Transverse colon (tissue), 4 donors: ENCODE measurements around the gene PDE8B. TPM values are rescaled to one million over a fixed set of nuclear protein-coding genes. Genes with fewer than 3 reads are reported as not detected.

ENCODE experiments used
- DNase-seq: peaks from one replicate; pipeline ENCODE4 v3.0.0-alpha.2; 2019
- H3K27ac ChIP-seq, 4 donors: fragments of 200-600 bp; sonication (generic); 2 replicates each; pipeline ENCODE4 v1.5.1; 2016 to 2018; ENCODE audit warnings: inconsistent platforms in 4 of 4
- H3K27me3 ChIP-seq: fragments of 200-600 bp; sonication (generic); 2 replicates; pipeline ENCODE4 v1.5.1; 2017; ENCODE audit warnings: inconsistent platforms
- H3K36me3 ChIP-seq, 4 donors: fragments of 200-600 bp; sonication (generic); 2 replicates each; pipeline ENCODE4 v1.5.1; 2017 to 2019; ENCODE audit warnings: inconsistent platforms in 4 of 4
- H3K4me1 ChIP-seq, 4 donors: fragments of 200-600 bp; sonication (generic); 2 replicates each; pipeline ENCODE4 v1.5.1; 2017 to 2020; ENCODE audit warnings: inconsistent platforms in 4 of 4
- H3K4me3 ChIP-seq, 4 donors: fragments of 200-600 bp; sonication (generic); 1 replicate in 1 of 4; 2 replicates in 3 of 4; pipeline versions ENCODE4 v1.5.1 to v1.6.1; 2017 to 2019; ENCODE audit warnings: inconsistent platforms in 4 of 4
- H3K9me3 ChIP-seq, 2 donors: fragments of 200-600 bp; sonication (generic); 2 replicates each; pipeline ENCODE4 v1.5.1; 2017 to 2019; ENCODE audit warnings: inconsistent platforms in 2 of 2
- EP300 ChIP-seq: sonication (generic); formaldehyde crosslinking; IDR thresholded peaks from one replicate; pipeline ENCODE4 v1.6.1; 2017; ENCODE audit warnings: antibody characterized with exemption, low read depth
- POLR2A ChIP-seq: fragments of 450-650 bp; IDR thresholded peaks from one replicate; pipeline ENCODE4 v1.6.1; 2016; ENCODE audit warnings: antibody characterized with exemption, mild to moderate bottlenecking, moderate library complexity
- POLR2AphosphoS5 ChIP-seq, 3 donors: sonication (generic); formaldehyde crosslinking; IDR thresholded peaks; one replicate each; pipeline ENCODE4 v1.6.1; 2016; ENCODE audit warnings: antibody characterized with exemption in 3 of 3
- WGBS, 2 donors: methylation state at CpG; one replicate each; pipeline ENCODE4 v1.1.5; 2018; ENCODE audit warnings: low coverage in 1 of 2; 5-methylcytosine and 5-hydroxymethylcytosine counted together
- in situ Hi-C, 4 donors: fragments of 200-750 bp; cut with MboI; loops; one replicate each; pipeline versions ENCODE4 v1.15.0 to v1.15.1; 2017; ENCODE audit warnings: low sequenced_read_pairs in 3 of 4, low pct_ligation_motif_present in 1 of 4, low pct_unique_long_range_greater_than_20kb in 1 of 4
- intact Hi-C: fragments of 100-400 bp; cut with DNase I; formaldehyde crosslinking; loops from one replicate; pipeline ENCODE4 v1.15.1; 2023; ENCODE audit warnings: low total_unique reads
- total RNA-seq, 4 donors: library from RNA; depleted of rRNA; stranded (reverse); fragments of >200 nt; gene quantifications; one replicate each; pipeline ENCODE4 v1.1.0, GENCODE V29; 2016
- TF ChIP-seq, protein P1 (sequence below), 5 experiments: fragments of 200-600 bp in 3 of 5; fragments of 450-650 bp in 2 of 5; sonication (generic) in 3 of 5; IDR thresholded peaks; 1 replicate in 2 of 5; 2 replicates in 3 of 5; pipeline ENCODE4 v1.5.1; 2016 to 2017; ENCODE audit warnings: antibody characterized with exemption in 5 of 5, inconsistent platforms in 3 of 5, mild to moderate bottlenecking in 2 of 5, moderate library complexity in 1 of 5

PDE8B gene
- total RNA-seq, 4 donors from 2014 or later, result 0.40 to 22.4 (median 1.2) TPM

DNA sequence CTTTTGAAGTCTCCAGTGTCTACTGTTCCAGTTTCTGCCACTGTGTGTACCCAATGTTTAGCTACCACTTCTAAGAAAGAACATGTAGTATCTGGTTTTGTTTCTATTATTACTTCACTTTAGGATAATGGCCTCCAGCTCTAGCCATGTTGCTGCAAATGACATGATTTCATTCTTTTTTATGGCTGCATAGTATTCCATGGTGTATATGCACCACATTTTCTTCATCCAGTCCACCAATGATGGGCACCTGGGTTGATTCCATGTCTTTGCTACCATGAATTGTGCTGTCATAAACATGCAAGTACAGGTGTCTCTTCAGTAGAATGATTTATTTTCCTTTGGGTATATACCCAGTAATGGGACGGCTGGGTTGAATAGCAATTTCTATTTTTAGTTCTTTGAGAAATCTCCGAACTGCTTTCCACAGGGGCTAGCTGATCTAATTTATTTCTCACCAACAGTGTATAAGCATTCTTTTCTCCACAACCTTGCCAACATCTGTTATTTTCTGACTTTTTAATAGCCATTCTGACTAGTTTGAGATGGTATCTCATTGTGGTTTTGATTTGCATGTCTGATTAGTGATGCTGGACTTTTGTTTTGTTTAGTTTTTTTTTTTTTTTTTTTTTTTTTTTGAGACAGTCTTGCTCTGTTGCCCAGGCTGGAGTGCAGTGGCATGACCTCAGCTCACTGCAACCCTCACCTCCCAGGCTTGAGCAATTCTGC is 212.7 kb downstream of the PDE8B start:
- TF ChIP-seq, protein P1, sequence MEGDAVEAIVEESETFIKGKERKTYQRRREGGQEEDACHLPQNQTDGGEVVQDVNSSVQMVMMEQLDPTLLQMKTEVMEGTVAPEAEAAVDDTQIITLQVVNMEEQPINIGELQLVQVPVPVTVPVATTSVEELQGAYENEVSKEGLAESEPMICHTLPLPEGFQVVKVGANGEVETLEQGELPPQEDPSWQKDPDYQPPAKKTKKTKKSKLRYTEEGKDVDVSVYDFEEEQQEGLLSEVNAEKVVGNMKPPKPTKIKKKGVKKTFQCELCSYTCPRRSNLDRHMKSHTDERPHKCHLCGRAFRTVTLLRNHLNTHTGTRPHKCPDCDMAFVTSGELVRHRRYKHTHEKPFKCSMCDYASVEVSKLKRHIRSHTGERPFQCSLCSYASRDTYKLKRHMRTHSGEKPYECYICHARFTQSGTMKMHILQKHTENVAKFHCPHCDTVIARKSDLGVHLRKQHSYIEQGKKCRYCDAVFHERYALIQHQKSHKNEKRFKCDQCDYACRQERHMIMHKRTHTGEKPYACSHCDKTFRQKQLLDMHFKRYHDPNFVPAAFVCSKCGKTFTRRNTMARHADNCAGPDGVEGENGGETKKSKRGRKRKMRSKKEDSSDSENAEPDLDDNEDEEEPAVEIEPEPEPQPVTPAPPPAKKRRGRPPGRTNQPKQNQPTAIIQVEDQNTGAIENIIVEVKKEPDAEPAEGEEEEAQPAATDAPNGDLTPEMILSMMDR (IDR thresholded peaks at IDR 0.05), result no peak
- TF ChIP-seq EP300 (no peak), POLR2A (no peak), POLR2AphosphoS5 (IDR thresholded peaks at IDR 0.05) (no peak)
- no peak for DNase-seq
- Histone ChIP-seq H3K27me3 (no peaks in the 10 kb centered on the region), H3K9me3 (no peaks in the 10 kb centered on the region), H3K36me3 (no peaks in the 10 kb centered on the region), H3K4me1 (peaks cover 0 to 23% (median 5%) of the 10 kb centered on the region in 4 donors), H3K27ac (no peak overlapping the region), H3K4me3 (no peak overlapping the region)
- in situ Hi-C loops, result no loop called here
- intact Hi-C loops, result no loop called here
- 59 to 75% methylated on average over 2 of the region's 2 CpGs for WGBS, 2 donors

DNA sequence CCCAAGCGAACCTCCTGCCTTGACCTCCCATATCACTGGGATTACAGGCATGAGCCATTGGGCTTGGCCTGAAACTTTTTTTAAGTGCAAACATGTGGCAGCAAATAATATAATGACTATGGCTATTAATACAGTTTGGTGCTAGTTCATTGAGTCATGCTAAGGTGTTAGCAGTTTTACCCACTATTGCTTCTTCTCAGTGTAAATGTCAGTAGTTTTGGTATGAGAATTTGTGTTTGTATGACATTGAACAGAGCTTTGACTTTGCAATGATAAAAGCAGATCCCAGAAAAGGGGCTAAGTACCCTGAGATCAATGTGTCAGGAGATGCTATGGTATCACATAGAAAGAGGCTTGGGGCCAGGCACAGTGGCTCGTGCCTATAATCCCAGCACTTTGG is 214.4 kb downstream of the PDE8B start:
- 88 to 97% methylated on average over 1 to 2 of the region's 2 CpGs for WGBS, 2 donors
- H3K4me1 ChIP-seq, result peaks cover 0 to 31% (median 3%) of the 10 kb centered on the region in 4 donors
- H3K27me3 ChIP-seq, result no peaks in the 10 kb centered on the region
- in situ Hi-C loops (no loop called here), intact Hi-C loops (no loop called here)
- no peak overlapping the region for H3K27ac ChIP-seq
- no peak overlapping the region for H3K4me3 ChIP-seq
- no peaks in the 10 kb centered on the region for H3K36me3 ChIP-seq
- no peaks in the 10 kb centered on the region for H3K9me3 ChIP-seq
- TF ChIP-seq POLR2AphosphoS5 (IDR thresholded peaks at IDR 0.05), result no peak
- TF ChIP-seq, protein P1 (IDR thresholded peaks at IDR 0.05), result no peak
- no peak for TF ChIP-seq EP300
- no peak for TF ChIP-seq POLR2A
- no peak for DNase-seq

DNA sequence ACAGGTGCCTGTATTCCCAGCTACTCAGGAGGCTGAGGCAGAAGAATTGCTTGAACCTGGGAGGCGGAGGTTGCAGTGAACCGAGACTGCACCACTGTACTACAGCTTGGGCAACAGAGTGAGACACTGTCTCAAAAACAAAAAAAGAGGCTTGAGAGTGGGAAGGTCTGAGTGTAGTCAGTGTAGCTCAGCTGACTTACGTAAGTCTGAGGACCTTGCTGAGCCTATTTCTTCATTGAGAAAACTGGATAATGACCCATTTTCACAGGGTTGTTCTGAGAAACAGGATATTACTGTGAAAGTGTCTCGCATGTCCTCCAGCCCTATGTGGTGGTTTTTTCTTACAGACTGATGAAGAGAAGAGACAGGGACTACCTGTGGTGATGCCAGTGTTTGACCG is 214.9 kb downstream of the PDE8B start:
- in situ Hi-C loops, result no loop called here

DNA sequence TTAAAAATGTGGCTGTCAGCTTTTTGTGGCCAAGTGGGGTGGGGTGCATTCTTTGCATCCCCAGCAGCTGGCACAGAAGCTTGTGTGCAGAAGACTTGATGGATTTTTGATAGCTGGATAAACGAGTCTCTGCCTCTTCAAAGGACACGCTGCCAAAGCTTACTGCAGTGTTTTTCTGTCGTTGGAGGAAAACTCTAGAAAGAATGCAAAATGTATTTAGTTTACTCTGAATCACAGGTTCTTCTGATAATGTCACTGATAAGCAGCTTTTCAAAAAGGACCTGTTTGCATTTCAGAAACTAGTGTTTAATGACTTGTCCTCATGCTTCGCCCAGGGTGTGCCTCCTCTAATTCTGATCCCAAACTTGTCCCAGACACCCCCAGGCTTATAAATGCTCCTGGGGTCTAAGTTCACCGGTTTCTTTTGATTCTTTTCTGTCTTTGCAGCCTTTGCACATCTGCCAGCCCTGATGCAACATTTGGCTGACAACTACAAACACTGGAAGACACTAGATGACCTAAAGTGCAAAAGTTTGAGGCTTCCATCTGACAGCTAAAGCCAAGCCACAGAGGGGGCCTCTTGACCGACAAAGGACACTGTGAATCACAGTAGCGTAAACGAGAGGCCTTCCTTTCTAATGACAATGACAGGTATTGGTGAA is 215.6 kb downstream of the PDE8B start:
- H3K36me3 ChIP-seq, result peaks cover 0 to 7% (median 0%) of the 10 kb centered on the region in 4 donors
- intact Hi-C loops, result no loop called here
- WGBS, 2 donors, result 37 to 54% methylated on average over 5 to 8 of the region's 8 CpGs
- H3K9me3 ChIP-seq, result no peaks in the 10 kb centered on the region
- H3K4me1 ChIP-seq, result peaks cover 0 to 22% (median 2%) of the 10 kb centered on the region in 4 donors
- TF ChIP-seq POLR2A, result no peak
- TF ChIP-seq EP300, result no peak
- TF ChIP-seq, protein P1 (IDR thresholded peaks at IDR 0.05), result no peak
- no peak for TF ChIP-seq POLR2AphosphoS5 (IDR thresholded peaks at IDR 0.05)
- in situ Hi-C loops, result no loop called here
- H3K27me3 ChIP-seq, result no peaks in the 10 kb centered on the region
- H3K4me3 ChIP-seq, result no peak overlapping the region
- DNase-seq, result no peak
- H3K27ac ChIP-seq, result no peak overlapping the region

More for the DNA sequence above, 214.9 kb downstream of the PDE8B start:
- 93 to 100% methylated on average over 1 to 5 of the region's 5 CpGs for WGBS, 2 donors
- Histone ChIP-seq H3K4me1 (peaks cover 0 to 29% (median 2%) of the 10 kb centered on the region in 4 donors), H3K27ac (no peak overlapping the region), H3K9me3 (no peaks in the 10 kb centered on the region), H3K4me3 (no peak overlapping the region), H3K27me3 (no peaks in the 10 kb centered on the region), H3K36me3 (peaks cover 0 to 2% (median 0%) of the 10 kb centered on the region in 4 donors)
- TF ChIP-seq EP300, result no peak
- TF ChIP-seq POLR2AphosphoS5 (IDR thresholded peaks at IDR 0.05), result no peak
- no peak for TF ChIP-seq POLR2A
- TF ChIP-seq, protein P1 (IDR thresholded peaks at IDR 0.05), result no peak
- intact Hi-C loops, result no loop called here
- no peak for DNase-seq
